Lower leg skin (tissue), 4 donors: Measurements from ENCODE around the gene C6orf118. TPM values are rescaled to one million over a fixed set of nuclear protein-coding genes. Genes with fewer than 3 reads are reported as not detected.

Experiments used
- DNase-seq, 2 donors: peaks; one replicate each; pipeline ENCODE4 v3.0.0-alpha.2; 2019; ENCODE audit warnings: low spot score in 2 of 2
- H3K4me3 ChIP-seq: fragments of 200-600 bp; sonication (generic); 2 replicates; pipeline ENCODE4 v1.5.1; 2017; ENCODE audit warnings: mild to moderate bottlenecking, low read depth; ENCODE audit not compliant: poor library complexity, severe bottlenecking
- CTCF ChIP-seq, 3 donors: fragments of 450-650 bp; IDR thresholded peaks; one replicate each; pipeline ENCODE4 v1.5.1; 2016; ENCODE audit warnings: antibody characterized with exemption in 3 of 3, mild to moderate bottlenecking in 3 of 3, moderate library complexity in 2 of 3
- POLR2A ChIP-seq, 2 donors: fragments of 450-650 bp; IDR thresholded peaks; one replicate each; pipeline ENCODE4 v1.6.1; 2016 to 2017; ENCODE audit warnings: antibody characterized with exemption in 2 of 2, mild to moderate bottlenecking in 1 of 2, moderate library complexity in 1 of 2
- WGBS, 2 donors: methylation state at CpG; one replicate each; pipeline ENCODE4 v1.1.5; 2018; 5-methylcytosine and 5-hydroxymethylcytosine counted together
- intact Hi-C: fragments of 100-400 bp; cut with DNase I; formaldehyde crosslinking; loops from one replicate; pipeline ENCODE4 v1.15.0; 2023; ENCODE audit warnings: low total_unique reads
- total RNA-seq, 4 donors: library from RNA; depleted of rRNA; stranded (reverse); fragments of >200 nt; gene quantifications; one replicate each; pipeline ENCODE4 v1.1.0, GENCODE V29; 2016

The C6orf118 gene
- total RNA-seq, 4 donors from 2014 or later: not detected

GRCh38 chr6:165321150-165321549 is 11.7 kb upstream of the C6orf118 start:
- 86 to 89% methylated on average over 3 of the region's 3 CpGs for WGBS, 2 donors
- TF ChIP-seq CTCF (IDR thresholded peaks at IDR 0.05) (no peak), POLR2A (IDR thresholded peaks at IDR 0.05) (no peak)
- no peak overlapping the region for H3K4me3 ChIP-seq
- intact Hi-C loops: no loop called here
- DNase-seq: no peak

GRCh38 chr6:165317723-165318122 is 8.3 kb upstream of the C6orf118 start:
- WGBS, 2 donors: 86 to 92% methylated on average over 14 of the region's 14 CpGs
- H3K4me3 ChIP-seq: no peak overlapping the region
- intact Hi-C loops: no loop called here
- DNase-seq: no peak
- no peak for TF ChIP-seq CTCF (IDR thresholded peaks at IDR 0.05)
- no peak for TF ChIP-seq POLR2A (IDR thresholded peaks at IDR 0.05)

- intact Hi-C loops: no loop called here
- H3K4me3 ChIP-seq: no peak overlapping the region
- DNase-seq: no peak
- 71 to 75% methylated on average over 3 of the region's 3 CpGs for WGBS, 2 donors
- TF ChIP-seq POLR2A (IDR thresholded peaks at IDR 0.05) (no peak), CTCF (IDR thresholded peaks at IDR 0.05) (no peak)
These were observed 2.5 kb downstream of the C6orf118 start for GRCh38 chr6:165306955-165307354.

- DNase-seq: no peak
- 95 to 96% methylated on average over 27 to 38 of the region's 38 CpGs for WGBS, 2 donors
- H3K4me3 ChIP-seq: no peak overlapping the region
- TF ChIP-seq POLR2A (IDR thresholded peaks at IDR 0.05) (no peak), CTCF (IDR thresholded peaks at IDR 0.05) (no peak)
- intact Hi-C loops: no loop called here
These were observed 7.8 kb downstream of the C6orf118 start for GRCh38 chr6:165301372-165302246.

GRCh38 chr6:165300422-165300936 is 8.9 kb downstream of the C6orf118 start:
- no peak for DNase-seq
- intact Hi-C loops: no loop called here
- TF ChIP-seq POLR2A (IDR thresholded peaks at IDR 0.05): no peak
- no peak for TF ChIP-seq CTCF (IDR thresholded peaks at IDR 0.05)
- no peak overlapping the region for H3K4me3 ChIP-seq
- 66 to 70% methylated on average over 13 of the region's 13 CpGs for WGBS, 2 donors
